Spleen (tissue), 11 donors: Measurements from ENCODE around the gene RHBDD1. TPM values are rescaled to one million over a fixed set of nuclear protein-coding genes. Genes with fewer than 3 reads are reported as not detected.

Source experiments
- DNase-seq: peaks from one replicate; pipeline ENCODE4 v3.0.0-alpha.2; 2020
- H3K27ac ChIP-seq, 8 donors: fragments of 200-600 bp; sonication (generic) in 7 of 8; 1 replicate in 4 of 8; 2 replicates in 4 of 8; pipeline versions ENCODE4 v1.5.0 to v1.8.0; 2016 to 2021; ENCODE audit warnings: inconsistent platforms in 4 of 8, mild to moderate bottlenecking in 4 of 8, moderate library complexity in 1 of 8
- H3K27me3 ChIP-seq, 7 donors: fragments of 200-600 bp; sonication (generic) in 6 of 7; replicated peaks in 1 of 7; 1 replicate in 4 of 7; 2 replicates in 3 of 7; pipeline versions ENCODE4 v1.5.0 to v1.8.0; 2016 to 2021; ENCODE audit warnings: inconsistent platforms in 3 of 7, mild to moderate bottlenecking in 1 of 7
- H3K36me3 ChIP-seq, 6 donors: fragments of 200-600 bp; sonication (generic) in 5 of 6; 1 replicate in 4 of 6; 2 replicates in 2 of 6; pipeline versions ENCODE4 v1.5.0 to v1.8.0; 2016 to 2021; ENCODE audit warnings: inconsistent platforms in 2 of 6
- H3K4me1 ChIP-seq, 6 donors: fragments of 200-600 bp; sonication (generic) in 5 of 6; 1 replicate in 3 of 6; 2 replicates in 3 of 6; pipeline versions ENCODE4 v1.5.0 to v1.8.0; 2016 to 2021; ENCODE audit warnings: inconsistent platforms in 3 of 6
- H3K4me3 ChIP-seq, 8 donors: fragments of 200-600 bp; sonication (generic) in 7 of 8; 1 replicate in 4 of 8; 2 replicates in 4 of 8; pipeline versions ENCODE4 v1.5.0 to v1.8.0; 2016 to 2021; ENCODE audit warnings: inconsistent platforms in 4 of 8, mild to moderate bottlenecking in 4 of 8, moderate library complexity in 2 of 8
- H3K9me3 ChIP-seq, 8 donors: fragments of 200-600 bp; sonication (generic) in 7 of 8; 1 replicate in 4 of 8; 2 replicates in 4 of 8; pipeline versions ENCODE4 v1.5.0 to v1.8.0; 2016 to 2021; ENCODE audit warnings: inconsistent platforms in 4 of 8
- POLR2A ChIP-seq, 3 donors: fragments of 450-650 bp; IDR thresholded peaks; one replicate each; pipeline ENCODE4 v1.5.1; 2017; ENCODE audit warnings: antibody characterized with exemption in 3 of 3, mild to moderate bottlenecking in 1 of 3
- POLR2AphosphoS5 ChIP-seq, 3 donors: sonication (generic); formaldehyde crosslinking; IDR thresholded peaks; one replicate each; pipeline ENCODE4 v1.5.1; 2017; ENCODE audit warnings: antibody characterized with exemption in 3 of 3
- WGBS, 5 donors: extraction: QIAGEN DNeasy Blood & Tissue Kit in 3 of 5; methylation state at CpG; one replicate each; pipeline versions ENCODE4 v1.1.5 to v1.1.7; 2013 to 2018; 5-methylcytosine and 5-hydroxymethylcytosine counted together
- intact Hi-C: fragments of 100-400 bp; cut with DNase I; formaldehyde crosslinking; loops from one replicate; pipeline ENCODE4 v1.15.0; 2023; ENCODE audit warnings: low total_unique reads
- polyA plus RNA-seq, 3 donors: library from polyadenylated mRNA; stranded (reverse); fragments of 200-250 nt; gene quantifications; one replicate each; pipeline ENCODE4 v1.2.1, GENCODE V29; 2013
- total RNA-seq, 7 donors: library from RNA; depleted of rRNA in 3 of 7; stranded (reverse); fragments of >200 nt in 3 of 7; fragmentation: NEBNext Ultra II Directional in 4 of 7; extraction: Animal tissue kit (Norgen Biotek cat#: 25700) in 4 of 7; gene quantifications; one replicate each; pipeline versions ENCODE4 v1.1.0 to v1.2.1, GENCODE V29; 2016 to 2021
- TF ChIP-seq, protein P1 (sequence below), 11 experiments: fragments of 200-600 bp in 7 of 11; fragments of 450-650 bp in 4 of 11; sonication (generic) in 4 of 11; IDR thresholded peaks in 8 of 11; conservative IDR thresholded peaks in 3 of 11; 1 replicate in 7 of 11; 2 replicates in 4 of 11; pipeline versions ENCODE4 v1.4.0 to v1.8.0; 2016 to 2021; ENCODE audit warnings: antibody characterized with exemption in 11 of 11, inconsistent platforms in 4 of 11, mild to moderate bottlenecking in 1 of 11
- donor health status: healthy with polysubstance abuse.
- donor health status: DM: no; HTN: no; CAD: no; lungs with moderate emphysema.
- donor health status: DM: no; HTN: no; CAD: no.
- donor health status: Bipolar disorder and iron deficiency.
- donor health status: healthy.
- donor health status: DM: no; HTN: no; CAD: no.
- donor health status: DM: yes; HTN: yes; CAD: no.

The RHBDD1 gene
- total and polyA plus RNA-seq, 10 donors = 6.1 to 67.5 (median 32.8) TPM

DNA sequence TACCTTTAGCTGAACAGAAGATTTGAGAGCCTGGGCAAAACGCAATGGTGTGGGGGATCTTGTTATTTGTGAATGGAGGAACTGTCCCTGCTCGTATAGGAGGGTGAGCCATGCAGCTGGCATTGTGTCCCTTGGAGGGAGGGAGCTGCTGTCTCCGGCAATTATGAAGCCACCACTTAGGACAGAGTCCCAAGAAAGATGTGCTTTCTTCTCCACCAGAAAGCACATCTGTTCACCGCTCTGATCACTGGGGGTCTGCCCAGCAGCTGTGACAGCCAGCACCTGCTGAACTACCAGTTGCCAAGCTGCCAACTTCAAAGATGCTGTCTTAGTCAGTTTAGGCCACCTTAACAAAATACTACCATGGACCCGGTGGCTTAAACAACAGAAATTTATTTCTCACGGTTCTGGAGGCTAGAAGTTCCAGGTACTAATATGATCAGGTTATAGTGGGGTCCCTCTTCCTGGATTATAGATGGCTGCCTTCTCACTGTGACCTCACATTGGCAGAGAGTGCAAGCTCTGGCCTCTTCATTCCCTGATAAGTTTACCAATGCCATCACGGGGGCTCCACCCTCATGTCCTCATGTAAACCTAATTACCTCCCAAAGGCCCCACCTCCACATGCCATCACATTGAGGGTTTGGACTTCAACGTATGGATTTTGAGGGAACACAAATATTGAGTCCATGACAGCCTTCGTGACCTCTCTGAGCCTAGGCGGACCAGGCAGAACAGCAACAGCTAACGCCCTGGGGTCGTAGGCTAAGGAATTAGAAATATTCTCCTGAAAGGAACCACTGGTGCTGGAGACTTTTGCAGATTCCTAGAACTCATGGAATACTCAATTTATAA, 148.3 kb downstream of the RHBDD1 start:
- Histone ChIP-seq H3K36me3 (peaks cover 0 to 21% (median 4%) of the 10 kb centered on the region in 6 donors), H3K4me3 (no peak overlapping the region), H3K4me1 (peaks cover 0 to 20% (median 12%) of the 10 kb centered on the region in 6 donors), H3K27me3 (no peaks in the 10 kb centered on the region), H3K9me3 (no peaks in the 10 kb centered on the region), H3K27ac (peak overlapping the region in 7 of 8 donors; percentile 0 to 62 (median 34))
- TF ChIP-seq POLR2AphosphoS5 (IDR thresholded peaks at IDR 0.05) (no peak), POLR2A (IDR thresholded peaks at IDR 0.05) (no peak)
- TF ChIP-seq, protein P1, sequence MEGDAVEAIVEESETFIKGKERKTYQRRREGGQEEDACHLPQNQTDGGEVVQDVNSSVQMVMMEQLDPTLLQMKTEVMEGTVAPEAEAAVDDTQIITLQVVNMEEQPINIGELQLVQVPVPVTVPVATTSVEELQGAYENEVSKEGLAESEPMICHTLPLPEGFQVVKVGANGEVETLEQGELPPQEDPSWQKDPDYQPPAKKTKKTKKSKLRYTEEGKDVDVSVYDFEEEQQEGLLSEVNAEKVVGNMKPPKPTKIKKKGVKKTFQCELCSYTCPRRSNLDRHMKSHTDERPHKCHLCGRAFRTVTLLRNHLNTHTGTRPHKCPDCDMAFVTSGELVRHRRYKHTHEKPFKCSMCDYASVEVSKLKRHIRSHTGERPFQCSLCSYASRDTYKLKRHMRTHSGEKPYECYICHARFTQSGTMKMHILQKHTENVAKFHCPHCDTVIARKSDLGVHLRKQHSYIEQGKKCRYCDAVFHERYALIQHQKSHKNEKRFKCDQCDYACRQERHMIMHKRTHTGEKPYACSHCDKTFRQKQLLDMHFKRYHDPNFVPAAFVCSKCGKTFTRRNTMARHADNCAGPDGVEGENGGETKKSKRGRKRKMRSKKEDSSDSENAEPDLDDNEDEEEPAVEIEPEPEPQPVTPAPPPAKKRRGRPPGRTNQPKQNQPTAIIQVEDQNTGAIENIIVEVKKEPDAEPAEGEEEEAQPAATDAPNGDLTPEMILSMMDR (IDR thresholded peaks at IDR 0.05 in 8 of 11, conservative IDR thresholded peaks at IDR 0.05 in 3 of 11) = no peak
- intact Hi-C loops = loop anchor here (10.0 kb wide), 2 partner anchors 159 to 1309 kb away; no protein-coding TSS in a partner anchor
- WGBS, 5 donors = 78 to 89% (median 86%) methylated on average over 12 of the region's 12 CpGs
- DNase-seq = no peak

DNA sequence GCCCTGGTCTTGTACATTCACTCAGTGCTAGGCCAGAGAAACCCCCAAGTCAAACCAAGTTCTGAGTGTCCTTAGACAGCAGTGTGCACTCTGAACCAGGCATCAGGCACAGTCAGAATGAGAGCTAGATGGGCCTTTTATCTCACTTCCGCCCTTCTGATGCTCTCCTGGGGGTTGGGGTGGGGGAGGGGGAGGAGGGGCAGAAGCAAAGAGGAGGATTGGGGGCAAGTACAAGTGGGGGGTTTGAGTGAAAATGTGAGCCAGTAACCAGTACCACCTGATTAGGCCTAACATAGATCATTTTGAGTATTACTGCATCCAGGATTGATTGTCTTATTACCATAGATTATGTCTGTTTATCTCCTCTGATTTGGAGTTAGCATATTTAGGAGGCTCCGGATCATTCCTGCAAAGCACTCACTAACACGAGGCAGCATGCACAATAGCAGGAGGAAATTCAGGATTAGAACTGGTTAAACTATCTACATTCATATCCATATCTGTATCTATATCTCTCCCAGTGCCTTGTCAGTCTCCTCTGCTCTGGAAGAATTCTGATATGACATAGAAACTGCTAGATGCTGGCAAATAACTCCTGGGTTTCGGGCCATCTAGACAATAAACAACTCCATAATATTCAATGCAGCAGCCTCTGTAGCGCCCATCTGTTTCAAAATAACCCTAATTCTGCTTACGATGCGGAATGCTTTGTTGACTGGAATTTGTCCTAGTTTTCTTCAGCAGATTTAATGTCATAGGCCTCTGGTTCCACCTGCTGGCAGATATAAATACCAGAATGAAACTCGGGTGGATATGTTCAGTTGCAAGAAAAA, 149.1 kb downstream of the RHBDD1 start:
- H3K36me3 ChIP-seq = peaks cover 0 to 22% (median 4%) of the 10 kb centered on the region in 6 donors
- H3K9me3 ChIP-seq = no peaks in the 10 kb centered on the region
- intact Hi-C loops = loop anchor here (5.0 to 10.0 kb wide), 3 partner anchors 160 to 1310 kb away; no protein-coding TSS in a partner anchor
- TF ChIP-seq, protein P1 (IDR thresholded peaks at IDR 0.05 in 8 of 11, conservative IDR thresholded peaks at IDR 0.05 in 3 of 11) = peak in 9 of 11 experiments; percentile 40 to 67 (median 57)
- TF ChIP-seq POLR2A (IDR thresholded peaks at IDR 0.05) = no peak
- H3K27ac ChIP-seq = peak overlapping the region in 6 of 8 donors; percentile 0 to 62 (median 33)
- DNase-seq = no peak
- no peak overlapping the region for H3K4me3 ChIP-seq
- H3K4me1 ChIP-seq = peaks cover 0 to 20% (median 12%) of the 10 kb centered on the region in 6 donors
- H3K27me3 ChIP-seq = no peaks in the 10 kb centered on the region
- WGBS, 5 donors = 53 to 72% (median 59%) methylated on average over 8 of the region's 8 CpGs

DNA sequence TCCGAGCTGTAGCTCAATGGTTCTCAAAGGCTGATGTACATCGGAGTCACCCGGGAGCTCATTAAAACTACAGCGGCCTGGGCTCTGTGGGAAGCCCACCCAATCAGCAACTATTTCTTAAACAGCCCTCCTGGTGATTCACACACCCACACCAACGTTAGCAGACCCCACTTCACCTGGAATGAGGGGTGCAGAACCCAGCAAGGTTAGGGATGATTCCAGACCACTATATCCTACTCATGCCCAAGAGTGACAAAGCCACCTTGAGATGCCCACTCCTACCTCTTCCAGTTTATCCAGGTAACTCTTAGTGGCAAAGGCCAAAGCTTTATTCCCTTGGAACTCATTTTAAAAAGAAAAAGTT, 149.7 kb downstream of the RHBDD1 start:
- Histone ChIP-seq H3K4me1 (peaks cover 0 to 20% (median 12%) of the 10 kb centered on the region in 6 donors), H3K27ac (no peak overlapping the region), H3K4me3 (no peak overlapping the region), H3K9me3 (no peaks in the 10 kb centered on the region), H3K36me3 (peaks cover 0 to 26% (median 6%) of the 10 kb centered on the region in 6 donors), H3K27me3 (no peaks in the 10 kb centered on the region)
- intact Hi-C loops = loop anchor here (5.0 to 10.0 kb wide), 3 partner anchors 161 to 1311 kb away; no protein-coding TSS in a partner anchor
- 53 to 76% (median 75%) methylated on average over 5 of the region's 5 CpGs for WGBS, 5 donors
- DNase-seq = no peak
- TF ChIP-seq, protein P1 (IDR thresholded peaks at IDR 0.05 in 8 of 11, conservative IDR thresholded peaks at IDR 0.05 in 3 of 11) = peak in 2 of 11 experiments; percentile 19 to 31
- TF ChIP-seq POLR2A (IDR thresholded peaks at IDR 0.05) (no peak), POLR2AphosphoS5 (IDR thresholded peaks at IDR 0.05) (no peak)
